Hepatocyte (in vitro differentiated cells): ENCODE data around the gene TSNAX.

Source experiments
- CTCF ChIP-seq: fragments of 200-600 bp; sonication (generic); IDR thresholded peaks from 2 replicates; pipeline ENCODE4 v1.5.1; 2016; ENCODE audit warnings: antibody characterized with exemption, mild to moderate bottlenecking; ENCODE audit not compliant: poor library complexity
- EZH2 ChIP-seq: fragments of 200-600 bp; sonication (generic); IDR thresholded peaks from 2 replicates; pipeline ENCODE4 v1.6.1; 2016; ENCODE audit warnings: antibody characterized with exemption, mild to moderate bottlenecking, borderline replicate concordance

- TF ChIP-seq CTCF (no peak), EZH2 (no peak)
Measured at GRCh38 chr1:231487019-231487418, 41.5 kb upstream of the TSNAX start.
